Natural killer cell treated with Interleukin-12 subunit alpha and Interleukin-12 subunit beta and Interleukin-15 and Interleukin-18, amount 100 ng/mL, for 72 hours (primary cell): ENCODE results near the gene TBX18. TPM values are rescaled to one million over a fixed set of nuclear protein-coding genes. Genes with fewer than 3 reads are reported as not detected.

Experiments
- ATAC-seq, 2 donors: fragments of 150-1000 bp; cut with Tn5 transposase in 1 of 2; sonication (Bioruptor Pico), chemical (Tn5 transposase) in 1 of 2; 2 replicates each; pipeline ENCODE4 v1.10.0; 2021
- DNase-seq: peaks from one replicate; pipeline ENCODE4 v3.0.0; 2022; ENCODE audit warnings: low spot score
- H3K27ac Mint-ChIP-seq, 2 donors: 1 replicate in 1 of 2; 2 replicates in 1 of 2; pipeline ENCODE4 v1.8.0; 2022; ENCODE audit warnings: mixed read lengths in 2 of 2, mild to moderate bottlenecking in 1 of 2, moderate library complexity in 1 of 2
- H3K27me3 Mint-ChIP-seq, 2 donors: 1 replicate in 1 of 2; 2 replicates in 1 of 2; pipeline ENCODE4 v1.8.0; 2022; ENCODE audit warnings: mixed read lengths in 2 of 2
- H3K36me3 Mint-ChIP-seq: one replicate; pipeline ENCODE4 v1.8.0; 2022; ENCODE audit warnings: mixed read lengths
- H3K4me1 Mint-ChIP-seq, 2 donors: 1 replicate in 1 of 2; 2 replicates in 1 of 2; pipeline ENCODE4 v1.8.0; 2022; ENCODE audit warnings: low read depth in 2 of 2, mixed read lengths in 2 of 2, mild to moderate bottlenecking in 1 of 2
- H3K4me3 Mint-ChIP-seq: one replicate; pipeline ENCODE4 v1.8.0; 2022; ENCODE audit warnings: mixed read lengths
- H3K9me3 Mint-ChIP-seq: 2 replicates; pipeline ENCODE4 v1.8.0; 2022; ENCODE audit warnings: mixed read lengths
- total RNA-seq, 2 donors: library from RNA; stranded (reverse); gene quantifications; one replicate each; pipeline ENCODE4 v1.2.3, GENCODE V29; 2022

TBX18 gene
- total RNA-seq, 2 donors from 2014 or later: not detected

- ATAC-seq (no peak), DNase-seq (no peak)
- no peaks in the 10 kb centered on the region for H3K4me1 Mint-ChIP-seq
- H3K36me3 Mint-ChIP-seq: peaks cover 14% of the 10 kb centered on the region
- H3K27ac Mint-ChIP-seq: no peak overlapping the region
- H3K9me3 Mint-ChIP-seq: peaks cover 5% of the 10 kb centered on the region
- peaks cover 53 to 74% of the 10 kb centered on the region in 2 donors for H3K27me3 Mint-ChIP-seq
- no peak overlapping the region for H3K4me3 Mint-ChIP-seq
Observed at GRCh38 chr6:84768442-84769174, 4.2 kb upstream of the TBX18 start.

GRCh38 chr6:84767526-84768201 is 3.3 kb upstream of the TBX18 start:
- Mint-ChIP-seq H3K4me1 (no peaks in the 10 kb centered on the region), H3K4me3 (no peak overlapping the region), H3K27ac (no peak overlapping the region), H3K27me3 (peaks cover 49 to 70% of the 10 kb centered on the region in 2 donors), H3K36me3 (peaks cover 11% of the 10 kb centered on the region), H3K9me3 (peaks cover 5% of the 10 kb centered on the region)
- DNase-seq: no peak
- ATAC-seq: no peak

GRCh38 chr6:84766799-84767525 is 2.6 kb upstream of the TBX18 start:
- Mint-ChIP-seq H3K4me1 (no peaks in the 10 kb centered on the region), H3K4me3 (no peak overlapping the region), H3K27ac (no peak overlapping the region), H3K27me3 (peaks cover 46 to 63% of the 10 kb centered on the region in 2 donors), H3K36me3 (peaks cover 8% of the 10 kb centered on the region), H3K9me3 (peaks cover 5% of the 10 kb centered on the region)
- ATAC-seq (no peak), DNase-seq (no peak)

GRCh38 chr6:84766118-84766798 is 1.9 kb upstream of the TBX18 start:
- Mint-ChIP-seq H3K27me3 (peaks cover 44 to 56% of the 10 kb centered on the region in 2 donors), H3K4me3 (no peak overlapping the region), H3K27ac (no peak overlapping the region), H3K36me3 (peaks cover 8% of the 10 kb centered on the region), H3K4me1 (no peaks in the 10 kb centered on the region), H3K9me3 (peaks cover 5% of the 10 kb centered on the region)
- DNase-seq (no peak), ATAC-seq (no peak)

GRCh38 chr6:84763886-84764331 is 489 bp downstream of the TBX18 start:
- peaks cover 38 to 49% of the 10 kb centered on the region in 2 donors for H3K27me3 Mint-ChIP-seq
- H3K36me3 Mint-ChIP-seq: peaks cover 5% of the 10 kb centered on the region
- no peak overlapping the region for H3K27ac Mint-ChIP-seq
- no peaks in the 10 kb centered on the region for H3K4me1 Mint-ChIP-seq
- H3K4me3 Mint-ChIP-seq: no peak overlapping the region
- peaks cover 3% of the 10 kb centered on the region for H3K9me3 Mint-ChIP-seq
- DNase-seq (no peak), ATAC-seq (no peak)

DNA sequence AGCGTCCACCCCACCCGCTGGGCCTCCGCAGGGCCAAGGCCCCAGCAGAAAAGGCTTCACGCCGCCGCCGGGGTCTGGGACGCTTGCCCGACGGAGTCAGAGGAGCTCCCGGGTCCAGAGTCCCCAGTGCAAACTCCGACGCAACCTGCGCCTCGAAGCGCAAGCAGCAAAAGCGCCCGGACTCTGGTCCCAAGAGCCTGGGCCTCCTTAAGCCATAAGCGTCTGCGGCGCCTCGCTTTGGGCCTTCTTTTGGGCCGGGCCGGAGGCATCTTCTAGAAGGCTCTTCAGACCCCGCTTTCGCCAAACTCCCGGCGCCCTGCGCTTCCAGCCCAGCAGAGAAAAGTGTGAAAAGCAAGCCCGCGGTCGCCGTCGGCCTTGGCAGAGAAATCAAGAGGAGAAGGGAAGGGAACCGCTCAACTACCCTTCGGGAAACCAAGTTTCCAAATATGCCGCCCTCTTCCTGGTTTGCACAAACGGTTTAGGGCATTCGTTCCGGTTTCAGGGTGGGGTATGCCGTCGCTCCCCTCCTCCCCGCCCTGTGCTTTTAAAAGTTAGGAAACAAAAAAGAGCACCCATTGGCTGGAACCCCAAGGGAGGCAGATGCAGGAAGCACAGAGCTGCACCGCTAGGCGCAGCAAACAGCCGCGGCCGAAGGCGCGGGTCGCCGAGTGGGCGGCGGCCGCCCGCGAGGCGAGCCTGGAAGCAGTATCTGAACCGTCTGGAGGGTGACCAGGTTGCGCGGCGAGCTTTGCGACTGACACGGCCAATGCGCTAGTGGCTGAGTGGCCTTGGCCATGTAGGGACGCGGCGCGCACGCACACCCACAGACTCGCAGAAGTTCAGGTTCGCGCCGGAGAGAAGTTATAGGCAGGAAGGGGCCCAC is 1.2 kb downstream of the TBX18 start:
- H3K9me3 Mint-ChIP-seq: peaks cover 3% of the 10 kb centered on the region
- ATAC-seq (no peak), DNase-seq (no peak)
- H3K36me3 Mint-ChIP-seq: peaks cover 5% of the 10 kb centered on the region
- H3K4me1 Mint-ChIP-seq: no peaks in the 10 kb centered on the region
- no peak overlapping the region for H3K27ac Mint-ChIP-seq
- peaks cover 31 to 42% of the 10 kb centered on the region in 2 donors for H3K27me3 Mint-ChIP-seq
- no peak overlapping the region for H3K4me3 Mint-ChIP-seq

DNA sequence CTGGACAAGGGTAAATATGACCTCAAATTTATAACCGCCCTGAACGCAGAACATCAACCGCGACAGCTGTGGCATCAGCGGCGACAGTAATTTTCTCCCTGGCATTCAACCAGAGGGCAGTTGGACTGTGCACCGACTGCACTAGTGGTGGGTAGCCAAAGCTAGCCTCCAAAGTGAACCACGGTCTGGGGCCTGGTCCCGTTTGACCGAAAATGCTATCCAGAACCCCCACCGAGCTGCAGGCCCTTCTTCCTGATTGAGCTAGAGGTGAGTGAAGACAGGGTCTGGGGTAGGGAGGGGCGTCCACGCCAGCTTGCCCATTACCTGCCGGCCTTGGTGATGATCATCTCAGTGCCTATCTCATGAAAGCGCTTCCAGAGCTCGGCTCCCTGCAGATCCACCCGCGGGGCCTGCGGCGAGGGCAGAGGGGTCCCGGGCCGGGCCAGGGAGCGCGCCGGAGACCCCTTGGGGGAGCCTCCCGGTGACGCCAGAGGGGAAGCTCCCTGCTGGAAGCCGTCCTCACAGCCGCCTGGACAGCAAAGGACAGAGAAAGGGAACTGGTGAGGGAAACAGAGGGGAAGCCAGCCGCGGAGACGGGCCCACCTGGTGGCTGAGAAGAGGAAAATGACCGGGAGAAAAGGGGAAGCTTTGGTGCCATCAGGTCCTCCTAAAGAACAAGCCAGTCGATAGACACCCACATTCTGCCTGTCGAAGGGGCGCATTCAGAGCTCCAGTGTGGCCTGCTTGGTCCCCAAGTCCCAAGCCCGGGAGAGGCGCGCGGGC is 2.0 kb downstream of the TBX18 start:
- ATAC-seq (no peak), DNase-seq (no peak)
- Mint-ChIP-seq H3K4me3 (no peak overlapping the region), H3K4me1 (no peaks in the 10 kb centered on the region), H3K27me3 (peaks cover 23 to 34% of the 10 kb centered on the region in 2 donors), H3K36me3 (peaks cover 5% of the 10 kb centered on the region), H3K27ac (no peak overlapping the region), H3K9me3 (no peaks in the 10 kb centered on the region)

DNA sequence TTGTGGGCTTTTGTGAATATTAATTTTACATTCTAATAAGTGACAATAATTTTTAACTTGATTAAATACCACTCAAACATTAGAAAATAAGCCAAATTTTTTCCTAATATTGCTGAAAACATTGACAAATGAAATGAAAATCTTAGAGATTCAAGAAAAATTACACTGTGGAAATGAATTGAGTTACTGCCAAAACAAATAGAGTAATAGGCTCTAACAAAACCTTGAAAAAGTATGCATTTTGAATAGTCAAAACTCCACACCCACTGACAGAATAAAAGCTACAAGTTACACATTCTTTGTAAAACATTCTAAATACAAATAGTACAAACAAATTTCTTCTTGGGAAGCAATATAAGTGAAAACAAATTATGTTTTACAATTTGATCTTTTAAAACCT is 5.9 kb downstream of the TBX18 start:
- Mint-ChIP-seq H3K9me3 (no peaks in the 10 kb centered on the region), H3K27ac (no peak overlapping the region), H3K4me1 (no peaks in the 10 kb centered on the region), H3K4me3 (no peak overlapping the region), H3K27me3 (peaks cover 5 to 8% of the 10 kb centered on the region in 2 donors), H3K36me3 (no peaks in the 10 kb centered on the region)
- DNase-seq (no peak), ATAC-seq (no peak)

GRCh38 chr6:84756877-84757276 is 7.5 kb downstream of the TBX18 start:
- no peak overlapping the region for H3K27ac Mint-ChIP-seq
- ATAC-seq (no peak), DNase-seq (no peak)
- H3K9me3 Mint-ChIP-seq: no peaks in the 10 kb centered on the region
- peaks cover 1 to 8% of the 10 kb centered on the region in 2 donors for H3K27me3 Mint-ChIP-seq
- no peak overlapping the region for H3K4me3 Mint-ChIP-seq
- no peaks in the 10 kb centered on the region for H3K36me3 Mint-ChIP-seq
- no peaks in the 10 kb centered on the region for H3K4me1 Mint-ChIP-seq

DNA sequence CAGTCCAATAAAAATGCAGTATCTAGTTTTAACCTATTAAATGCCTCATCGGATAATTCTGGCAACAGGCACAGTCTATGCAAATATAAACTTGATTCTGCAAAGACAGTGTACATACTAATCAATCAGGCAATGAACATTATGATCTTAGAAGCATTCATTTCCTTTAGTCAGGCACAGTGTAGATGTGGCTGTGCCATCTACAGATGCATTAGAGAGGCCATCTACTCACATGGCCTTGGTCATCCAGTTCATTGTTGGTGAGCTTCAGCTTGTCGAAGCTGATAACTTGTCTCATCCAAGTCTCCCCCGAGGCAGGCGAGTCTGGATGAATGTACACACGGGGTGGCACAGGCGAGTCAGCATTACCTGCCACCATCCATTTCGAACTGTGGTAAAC is 7.9 kb downstream of the TBX18 start:
- no peak overlapping the region for H3K27ac Mint-ChIP-seq

DNA sequence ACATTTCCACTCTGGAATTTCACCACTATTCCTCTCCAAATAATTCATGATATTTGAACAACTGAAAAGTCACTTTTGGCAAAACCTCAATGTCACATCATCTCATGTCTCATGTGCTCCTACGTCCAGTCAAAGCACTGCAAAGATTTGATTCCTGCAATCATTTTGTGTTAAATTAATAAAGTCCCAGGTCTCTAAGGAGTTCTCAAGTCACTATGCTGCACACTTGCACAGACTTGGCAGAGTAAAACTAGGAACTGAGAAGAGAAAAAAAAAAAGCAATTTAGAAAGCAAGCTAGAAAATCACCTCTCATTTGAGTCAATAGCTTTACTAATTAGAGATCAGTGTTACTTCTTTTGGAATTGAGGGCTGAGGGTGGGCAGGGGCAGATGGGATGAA is 11.2 kb downstream of the TBX18 start:
- Mint-ChIP-seq H3K27ac (no peak overlapping the region), H3K4me1 (no peaks in the 10 kb centered on the region), H3K9me3 (no peaks in the 10 kb centered on the region), H3K4me3 (no peak overlapping the region), H3K27me3 (no peaks in the 10 kb centered on the region), H3K36me3 (no peaks in the 10 kb centered on the region)
- DNase-seq (no peak), ATAC-seq (no peak)

More for the DNA sequence above, 7.9 kb downstream of the TBX18 start:
- H3K9me3 Mint-ChIP-seq: no peaks in the 10 kb centered on the region
- no peaks in the 10 kb centered on the region for H3K4me1 Mint-ChIP-seq
- ATAC-seq: no peak
- DNase-seq: no peak
- H3K27me3 Mint-ChIP-seq: peaks cover 0 to 8% of the 10 kb centered on the region in 2 donors
- no peak overlapping the region for H3K4me3 Mint-ChIP-seq
- no peaks in the 10 kb centered on the region for H3K36me3 Mint-ChIP-seq

- H3K27ac Mint-ChIP-seq: no peak overlapping the region
- H3K4me1 Mint-ChIP-seq: no peaks in the 10 kb centered on the region
- no peak for ATAC-seq
- H3K9me3 Mint-ChIP-seq: no peaks in the 10 kb centered on the region
- no peaks in the 10 kb centered on the region for H3K36me3 Mint-ChIP-seq
- DNase-seq: no peak
- H3K27me3 Mint-ChIP-seq: no peaks in the 10 kb centered on the region
- no peak overlapping the region for H3K4me3 Mint-ChIP-seq
Observed at GRCh38 chr6:84752118-84752850, 12.1 kb downstream of the TBX18 start.
